Breast epithelium (tissue), 3 donors: ENCODE results near the gene WDR54.

Experiments
- POLR2A ChIP-seq: fragments of 450-650 bp; IDR thresholded peaks from one replicate; pipeline ENCODE4 v1.6.1; 2016; ENCODE audit warnings: antibody characterized with exemption, mild to moderate bottlenecking, moderate library complexity
- POLR2AphosphoS5 ChIP-seq, 3 donors: sonication (generic); formaldehyde crosslinking; IDR thresholded peaks; one replicate each; pipeline ENCODE4 v1.6.1; 2017; ENCODE audit warnings: antibody characterized with exemption in 3 of 3
- TF ChIP-seq, protein P1 (sequence below), 3 donors: fragments of 450-650 bp; IDR thresholded peaks; one replicate each; pipeline ENCODE4 v1.5.1; 2016 to 2017; ENCODE audit warnings: antibody characterized with exemption in 3 of 3, mild to moderate bottlenecking in 3 of 3, moderate library complexity in 3 of 3

DNA sequence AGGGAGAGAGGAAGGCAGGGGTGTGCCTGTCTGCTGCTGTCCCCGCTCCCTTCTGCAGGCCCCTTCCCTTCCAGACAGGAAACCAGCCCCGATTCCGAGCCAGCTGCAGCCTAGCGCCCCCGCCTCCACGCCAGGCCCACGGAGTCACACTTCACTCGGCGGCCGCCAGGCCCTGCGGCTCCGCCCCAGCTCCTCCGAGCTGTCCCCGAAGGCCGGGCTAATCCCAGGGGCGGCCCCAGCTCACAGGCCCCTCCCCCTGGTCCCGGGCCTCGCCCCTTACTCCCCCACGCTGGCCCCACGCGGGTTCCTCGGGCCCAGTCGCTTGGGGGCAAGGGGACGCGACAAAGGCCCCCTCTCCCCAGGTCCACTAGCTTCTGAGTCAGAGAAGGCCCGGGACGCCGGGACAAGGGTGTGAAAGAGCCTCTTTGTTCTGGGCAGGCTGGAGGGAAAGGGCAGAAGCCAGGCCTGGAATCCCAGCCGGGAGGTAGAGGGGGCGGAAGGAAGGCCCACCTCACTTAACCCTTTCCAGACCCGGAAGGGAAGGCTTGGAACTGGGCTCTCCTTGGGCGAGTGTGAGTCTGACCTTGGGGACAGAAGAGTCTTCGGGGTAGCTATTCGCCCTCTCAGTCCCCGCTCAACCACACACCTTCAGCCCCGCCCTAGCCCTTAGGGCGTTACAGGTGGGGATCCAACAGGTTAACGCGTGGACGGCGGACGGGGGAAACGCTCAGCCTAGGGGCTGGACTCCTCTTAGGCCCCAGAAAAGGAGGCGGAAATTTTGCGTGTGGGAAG, 19.0 kb downstream of the WDR54 start:
- TF ChIP-seq, protein P1, sequence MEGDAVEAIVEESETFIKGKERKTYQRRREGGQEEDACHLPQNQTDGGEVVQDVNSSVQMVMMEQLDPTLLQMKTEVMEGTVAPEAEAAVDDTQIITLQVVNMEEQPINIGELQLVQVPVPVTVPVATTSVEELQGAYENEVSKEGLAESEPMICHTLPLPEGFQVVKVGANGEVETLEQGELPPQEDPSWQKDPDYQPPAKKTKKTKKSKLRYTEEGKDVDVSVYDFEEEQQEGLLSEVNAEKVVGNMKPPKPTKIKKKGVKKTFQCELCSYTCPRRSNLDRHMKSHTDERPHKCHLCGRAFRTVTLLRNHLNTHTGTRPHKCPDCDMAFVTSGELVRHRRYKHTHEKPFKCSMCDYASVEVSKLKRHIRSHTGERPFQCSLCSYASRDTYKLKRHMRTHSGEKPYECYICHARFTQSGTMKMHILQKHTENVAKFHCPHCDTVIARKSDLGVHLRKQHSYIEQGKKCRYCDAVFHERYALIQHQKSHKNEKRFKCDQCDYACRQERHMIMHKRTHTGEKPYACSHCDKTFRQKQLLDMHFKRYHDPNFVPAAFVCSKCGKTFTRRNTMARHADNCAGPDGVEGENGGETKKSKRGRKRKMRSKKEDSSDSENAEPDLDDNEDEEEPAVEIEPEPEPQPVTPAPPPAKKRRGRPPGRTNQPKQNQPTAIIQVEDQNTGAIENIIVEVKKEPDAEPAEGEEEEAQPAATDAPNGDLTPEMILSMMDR (IDR thresholded peaks at IDR 0.05), result peak; percentile 23 to 41 (median 36)
- TF ChIP-seq POLR2A (no peak), POLR2AphosphoS5 (IDR thresholded peaks at IDR 0.05) (peak; percentile 46 to 69 (median 50))
